PFSK-1 (cell line): ENCODE measurements around the gene GABRA1.

Source experiments
- FOXP2 ChIP-seq: optimal IDR thresholded peaks from 2 replicates; pipeline ENCODE3; 2011; ENCODE audit warnings: borderline replicate concordance, control low read depth, inconsistent platforms; ENCODE audit not compliant: insufficient read depth; ENCODE audit errors: extremely low read length, extremely low read depth
- POLR2AphosphoS5 ChIP-seq: IDR thresholded peaks from 2 replicates; pipeline ENCODE4 v1.6.1; 2012; ENCODE audit warnings: low read depth, mild to moderate bottlenecking, control low read depth, low read length, moderate library complexity
- REST ChIP-seq, 2 experiments: IDR thresholded peaks; 2 replicates each; pipeline versions ENCODE4 v1.6.1 to v1.8.0; 2011 to 2012; ENCODE audit warnings: low read depth in 2 of 2, low read length in 2 of 2, control low read depth in 1 of 2, inconsistent platforms in 1 of 2, mild to moderate bottlenecking in 1 of 2, moderate library complexity in 1 of 2; ENCODE audit not compliant: insufficient read depth in 1 of 2
- SIN3A ChIP-seq: IDR thresholded peaks from 2 replicates; pipeline ENCODE4 v1.6.1; 2012; ENCODE audit warnings: mild to moderate bottlenecking, low read length, moderate library complexity, borderline replicate concordance; ENCODE audit not compliant: insufficient read depth
- TAF1 ChIP-seq: IDR thresholded peaks from 2 replicates; pipeline ENCODE4 v1.6.1; 2012; ENCODE audit warnings: low read length, control low read depth, borderline replicate concordance; ENCODE audit not compliant: insufficient read depth

DNA sequence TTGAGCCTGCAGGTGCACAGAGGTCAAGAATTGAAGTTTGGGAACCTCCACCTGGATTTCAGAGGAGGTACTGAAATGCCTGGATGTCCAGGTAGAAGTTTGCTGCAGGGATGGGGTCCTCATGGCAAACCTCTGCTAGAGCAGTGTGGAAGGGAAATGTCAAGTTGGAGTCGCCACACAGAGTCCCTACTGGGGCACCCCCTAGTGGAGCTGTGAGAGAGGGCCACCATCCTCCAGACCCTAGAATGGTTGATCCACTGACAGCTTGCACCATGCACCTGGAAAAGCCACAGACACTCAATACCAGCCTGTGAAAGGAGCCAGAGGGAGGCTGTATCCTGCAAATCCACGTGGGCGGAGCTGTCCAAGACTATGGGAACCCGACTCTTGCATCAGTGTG, 78.0 kb downstream of the GABRA1 start:
- TF ChIP-seq POLR2AphosphoS5 (no peak), TAF1 (no peak), REST (IDR thresholded peaks at IDR 0.05; ENCODE audit: insufficient read depth in 1 of 2, low read depth in 2 of 2, low read length in 2 of 2) (no peak), SIN3A (no peak), FOXP2 (no peak)
